Neural cell (in vitro differentiated cells): ENCODE data around the gene CDH4.

Source experiments
- EP300 ChIP-seq: fragments of 450-650 bp; conservative IDR thresholded peaks from 2 replicates; pipeline ENCODE4 v1.6.1; 2014; ENCODE audit warnings: antibody characterized with exemption, mild to moderate bottlenecking, moderate library complexity; ENCODE audit not compliant: poor library complexity, severe bottlenecking
- EZH2 ChIP-seq: fragments of 200-600, 300-800 bp; shearing (Covaris generic), sonication (generic); IDR thresholded peaks from 2 replicates; pipeline ENCODE4 v1.6.1; 2014; ENCODE audit warnings: antibody characterized with exemption, low read length, borderline replicate concordance, mild to moderate bottlenecking; ENCODE audit not compliant: insufficient read depth, poor library complexity, severe bottlenecking
- MXI1 ChIP-seq: fragments of 450-650 bp; conservative IDR thresholded peaks from 2 replicates; pipeline ENCODE4 v1.6.1; 2014; ENCODE audit warnings: antibody characterized with exemption, mild to moderate bottlenecking; ENCODE audit not compliant: poor library complexity, severe bottlenecking
- POLR2AphosphoS5 ChIP-seq: IDR thresholded peaks from 2 replicates; pipeline ENCODE4 v1.6.1; 2012
- RAD21 ChIP-seq: fragments of 450-650 bp; conservative IDR thresholded peaks from 2 replicates; pipeline ENCODE4 v1.6.1; 2014; ENCODE audit warnings: antibody characterized with exemption, mild to moderate bottlenecking, moderate library complexity
- SMC3 ChIP-seq: fragments of 450-650 bp; conservative IDR thresholded peaks from 2 replicates; pipeline ENCODE4 v1.6.1; 2014; ENCODE audit warnings: antibody characterized with exemption, mild to moderate bottlenecking, moderate library complexity; ENCODE audit not compliant: poor library complexity
- TAF1 ChIP-seq: IDR thresholded peaks from 2 replicates; pipeline ENCODE4 v1.6.1; 2012; ENCODE audit warnings: low read depth
- TF ChIP-seq, protein P1 (sequence below): fragments of 450-650 bp; IDR thresholded peaks from 2 replicates; pipeline ENCODE4 v1.5.1; 2014; ENCODE audit warnings: antibody characterized with exemption, mild to moderate bottlenecking, moderate library complexity; ENCODE audit not compliant: poor library complexity, severe bottlenecking

DNA sequence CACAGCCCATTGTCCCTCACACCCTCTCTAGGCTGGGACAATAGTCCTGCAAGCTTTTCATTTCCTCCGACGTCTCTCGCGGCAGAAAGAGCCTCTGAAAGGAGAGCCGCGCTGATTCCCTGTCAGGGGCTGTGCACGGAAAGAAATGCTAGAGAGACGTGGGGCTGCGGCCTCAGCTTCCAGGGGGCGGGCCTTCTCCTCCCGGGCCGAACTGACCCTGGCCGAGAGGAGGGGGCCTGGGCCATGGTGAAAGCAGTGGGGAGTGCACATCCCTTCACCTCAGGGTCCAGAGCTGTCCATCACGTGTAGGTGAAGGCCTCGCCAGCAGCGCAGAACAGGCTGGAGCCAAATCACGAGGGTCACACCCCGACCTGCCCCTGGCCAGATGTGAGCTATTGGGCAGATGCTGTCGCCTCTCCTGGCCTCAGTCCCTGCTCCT lies 593.2 kb downstream of the CDH4 start:
- TF ChIP-seq, protein P1, sequence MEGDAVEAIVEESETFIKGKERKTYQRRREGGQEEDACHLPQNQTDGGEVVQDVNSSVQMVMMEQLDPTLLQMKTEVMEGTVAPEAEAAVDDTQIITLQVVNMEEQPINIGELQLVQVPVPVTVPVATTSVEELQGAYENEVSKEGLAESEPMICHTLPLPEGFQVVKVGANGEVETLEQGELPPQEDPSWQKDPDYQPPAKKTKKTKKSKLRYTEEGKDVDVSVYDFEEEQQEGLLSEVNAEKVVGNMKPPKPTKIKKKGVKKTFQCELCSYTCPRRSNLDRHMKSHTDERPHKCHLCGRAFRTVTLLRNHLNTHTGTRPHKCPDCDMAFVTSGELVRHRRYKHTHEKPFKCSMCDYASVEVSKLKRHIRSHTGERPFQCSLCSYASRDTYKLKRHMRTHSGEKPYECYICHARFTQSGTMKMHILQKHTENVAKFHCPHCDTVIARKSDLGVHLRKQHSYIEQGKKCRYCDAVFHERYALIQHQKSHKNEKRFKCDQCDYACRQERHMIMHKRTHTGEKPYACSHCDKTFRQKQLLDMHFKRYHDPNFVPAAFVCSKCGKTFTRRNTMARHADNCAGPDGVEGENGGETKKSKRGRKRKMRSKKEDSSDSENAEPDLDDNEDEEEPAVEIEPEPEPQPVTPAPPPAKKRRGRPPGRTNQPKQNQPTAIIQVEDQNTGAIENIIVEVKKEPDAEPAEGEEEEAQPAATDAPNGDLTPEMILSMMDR = no peak
- TF ChIP-seq TAF1 = no peak
- TF ChIP-seq EZH2 = no peak
- no peak for TF ChIP-seq POLR2AphosphoS5
- no peak for TF ChIP-seq EP300
- no peak for TF ChIP-seq MXI1
- no peak for TF ChIP-seq SMC3
- no peak for TF ChIP-seq RAD21
